Endometrium (tissue), 2 donors: Measurements from ENCODE around the gene DIP2A.

Source experiments
- FAIRE-seq: peaks from 2 replicates; lab custom pipeline; 2012; peaks lifted over from hg19 to GRCh38; lab: Jason Lieb, UNC
- donor health status: control.
- donor health status: control.

DIP2A gene

GRCh38 chr21:46597896-46598343 is 139.2 kb downstream of the DIP2A start:
- no peak for FAIRE-seq

GRCh38 chr21:46598581-46599572 is 140.2 kb downstream of the DIP2A start:
- peak; percentile 79 for FAIRE-seq

- FAIRE-seq = no peak
These were observed 141.6 kb downstream of the DIP2A start for GRCh38 chr21:46600305-46600704.

GRCh38 chr21:46600978-46601377 is 142.3 kb downstream of the DIP2A start:
- FAIRE-seq = no peak

- no peak for FAIRE-seq
These were observed 144.5 kb downstream of the DIP2A start for GRCh38 chr21:46603228-46603627.

- FAIRE-seq = no peak
These were observed 145.8 kb downstream of the DIP2A start for GRCh38 chr21:46604329-46604974.

- no peak for FAIRE-seq
These were observed 146.5 kb downstream of the DIP2A start, which contains the start of gene S100B for GRCh38 chr21:46604975-46605766. TSS of gene S100B (minus strand) at chr21:46605082. CDS start at chr21:46602415, 2,667 bp downstream.

GRCh38 chr21:46605767-46606426 is 147.2 kb downstream of the DIP2A start:
- FAIRE-seq = no peak

GRCh38 chr21:46606427-46606813 is 147.7 kb downstream of the DIP2A start:
- no peak for FAIRE-seq

GRCh38 chr21:46607636-46608035 is 148.9 kb downstream of the DIP2A start:
- FAIRE-seq = no peak

- FAIRE-seq = no peak
These were observed 150.0 kb downstream of the DIP2A start for GRCh38 chr21:46608672-46609111.

GRCh38 chr21:46610018-46610701 is 151.5 kb downstream of the DIP2A start:
- no peak for FAIRE-seq

- FAIRE-seq = no peak
These were observed 154.7 kb downstream of the DIP2A start for GRCh38 chr21:46613391-46613790.

GRCh38 chr21:46616050-46616449 is 157.4 kb downstream of the DIP2A start:
- no peak for FAIRE-seq

- FAIRE-seq = no peak
These were observed 158.0 kb downstream of the DIP2A start for GRCh38 chr21:46616656-46617055.

- no peak for FAIRE-seq
These were observed 158.8 kb downstream of the DIP2A start for GRCh38 chr21:46617267-46618051.

GRCh38 chr21:46618738-46619379 is 160.2 kb downstream of the DIP2A start:
- no peak for FAIRE-seq
